Pancreas (tissue), 10 donors: ENCODE data around the gene RBBP6. TPM values are rescaled to one million over a fixed set of nuclear protein-coding genes. Genes with fewer than 3 reads are reported as not detected.
"Not testable (repeated sequence)": the region's sequence is repeated elsewhere in the genome, so short reads cannot be mapped to it uniquely, and the experiment has no call there.

Experiments used
- ATAC-seq, 4 donors: fragments of 200-7000 bp; cut with Tn5 transposase; one replicate each; pipeline versions ENCODE4 v1.8.0 to v1.9.1; 2020; ENCODE audit warnings: mild to moderate bottlenecking in 4 of 4, moderate library complexity in 4 of 4
- DNase-seq, 6 donors: peaks; one replicate each; pipeline ENCODE4 v3.0.0-alpha.2; 2020
- FAIRE-seq: peaks from 2 replicates; lab custom pipeline; 2012; peaks lifted over from hg19 to GRCh38; lab: Jason Lieb, UNC
- H3K27ac ChIP-seq, 4 donors: fragments of 200-600 bp; sonication (generic); 1 replicate in 3 of 4; 2 replicates in 1 of 4; pipeline versions ENCODE4 v1.5.0 to v1.8.0; 2020
- H3K27me3 ChIP-seq, 4 donors: fragments of 200-600 bp; one replicate each; pipeline ENCODE4 v1.8.0; 2021
- H3K36me3 ChIP-seq, 3 donors: fragments of 200-600 bp; sonication (generic) in 1 of 3; one replicate each; pipeline versions ENCODE4 v1.5.0 to v1.8.0; 2020 to 2021
- H3K4me1 ChIP-seq, 3 donors: fragments of 200-600 bp; one replicate each; pipeline ENCODE4 v1.8.0; 2021
- H3K4me3 ChIP-seq, 4 donors: fragments of 200-600 bp; sonication (generic) in 2 of 4; one replicate each; pipeline versions ENCODE4 v1.5.0 to v1.8.0; 2020 to 2021
- H3K9me3 ChIP-seq, 4 donors: fragments of 200-600 bp; one replicate each; pipeline ENCODE4 v1.8.0; 2021
- CTCF ChIP-seq, 4 donors: fragments of 200-600 bp; sonication (generic) in 3 of 4; IDR thresholded peaks; one replicate each; pipeline versions ENCODE4 v1.5.0 to v1.8.0; 2021; ENCODE audit warnings: antibody characterized with exemption in 4 of 4
- WGBS, 2 donors: extraction: QIAGEN DNeasy Blood & Tissue Kit; methylation state at CpG; one replicate each; pipeline ENCODE4 v1.1.7; 2013; 5-methylcytosine and 5-hydroxymethylcytosine counted together
- intact Hi-C, 3 donors: fragments of 100-400 bp; cut with DNase I; formaldehyde crosslinking; loops; one replicate each; pipeline versions ENCODE4 v1.11.1 to v1.14.2; 2022
- polyA plus RNA-seq, 2 donors: library from polyadenylated mRNA; stranded (reverse); fragments of 200-250 nt; gene quantifications; one replicate each; pipeline ENCODE4 v1.2.3, GENCODE V29; 2013
- total RNA-seq, 6 donors: library from RNA; stranded (reverse); fragmentation: NEBNext Ultra II Directional in 4 of 6; extraction: Animal tissue kit (Norgen Biotek cat#: 25700) in 4 of 6; gene quantifications; one replicate each; pipeline versions ENCODE4 v1.2.1 to v1.2.4, GENCODE V29; 2021 to 2023
- donor health status: healthy with polysubstance abuse.
- donor health status: DM: no; HTN: no; CAD: no; lungs with moderate emphysema.
- donor health status: DM: no; HTN: no; CAD: no.
- donor health status: control.
- donor health status: control.
- donor health status: Bipolar disorder and iron deficiency.
- donor health status: DM: yes; HTN: yes; CAD: no.
- donor health status: DM: no; HTN: no; CAD: no.
- donor health status: DM: no; HTN: no; CAD: no.
- donor health status: DM: yes; HTN: yes; CAD: no.

The RBBP6 gene
- total and polyA plus RNA-seq, 8 donors, result 13.8 to 31.3 (median 19.8) TPM

- Histone ChIP-seq H3K36me3 (no peaks in the 10 kb centered on the region), H3K4me1 (no peaks in the 10 kb centered on the region), H3K9me3 (no peaks in the 10 kb centered on the region), H3K4me3 (peak overlapping the region in 1 of 4 donors; percentile 27), H3K27ac (no peak overlapping the region), H3K27me3 (no peaks in the 10 kb centered on the region)
- DNase-seq, result peak in 3 of 6 donors; percentile 16 to 63 (median 45)
- FAIRE-seq, result no peak
- WGBS, 2 donors, result 6 to 10% methylated on average over 13 of the region's 13 CpGs
- ATAC-seq, result peak in 3 of 4 donors; percentile 77 to 84 (median 78)
- TF ChIP-seq CTCF (IDR thresholded peaks at IDR 0.05), result no peak
- intact Hi-C loops, result no loop called here
Measured at GRCh38 chr16:24610416-24610755, 71.0 kb downstream of the RBBP6 start.

GRCh38 chr16:24611310-24611709 lies 71.9 kb downstream of the RBBP6 start:
- no peak for TF ChIP-seq CTCF (IDR thresholded peaks at IDR 0.05)
- intact Hi-C loops, result no loop called here
- ATAC-seq (no peak), DNase-seq (no peak), FAIRE-seq (no peak)
- Histone ChIP-seq H3K4me3 (no peak overlapping the region), H3K27me3 (no peaks in the 10 kb centered on the region), H3K4me1 (no peaks in the 10 kb centered on the region), H3K9me3 (no peaks in the 10 kb centered on the region), H3K27ac (no peak overlapping the region), H3K36me3 (no peaks in the 10 kb centered on the region)
- WGBS, 2 donors, result 70 to 78% methylated on average over 11 of the region's 11 CpGs

GRCh38 chr16:24612656-24613055 lies 73.3 kb downstream of the RBBP6 start:
- ATAC-seq (no peak), FAIRE-seq (no peak), DNase-seq (no peak)
- Histone ChIP-seq H3K4me3 (no peak overlapping the region), H3K27ac (no peak overlapping the region), H3K36me3 (no peaks in the 10 kb centered on the region), H3K27me3 (no peaks in the 10 kb centered on the region), H3K9me3 (no peaks in the 10 kb centered on the region), H3K4me1 (no peaks in the 10 kb centered on the region)
- TF ChIP-seq CTCF (IDR thresholded peaks at IDR 0.05), result no peak
- intact Hi-C loops, result no loop called here
- WGBS, 2 donors, result 75% methylated on average over 4 of the region's 4 CpGs

- DNase-seq, H3K4me3 ChIP-seq, H3K4me1 ChIP-seq, ATAC-seq, H3K27ac ChIP-seq, H3K27me3 ChIP-seq, H3K36me3 ChIP-seq, FAIRE-seq, H3K9me3 ChIP-seq, intact Hi-C loops: not testable (repeated sequence)
- 95 to 96% methylated on average over 5 of the region's 5 CpGs for WGBS, 2 donors
Measured at GRCh38 chr16:24613267-24613666, 73.9 kb downstream of the RBBP6 start.

- H3K27me3 ChIP-seq, result no peaks in the 10 kb centered on the region
- H3K27ac ChIP-seq, result no peak overlapping the region
- DNase-seq (no peak), FAIRE-seq (no peak), ATAC-seq (no peak)
- no peaks in the 10 kb centered on the region for H3K9me3 ChIP-seq
- TF ChIP-seq CTCF (IDR thresholded peaks at IDR 0.05), result no peak
- no peaks in the 10 kb centered on the region for H3K4me1 ChIP-seq
- H3K36me3 ChIP-seq, result no peaks in the 10 kb centered on the region
- 81 to 88% methylated on average over 2 of the region's 2 CpGs for WGBS, 2 donors
- intact Hi-C loops, result no loop called here
- no peak overlapping the region for H3K4me3 ChIP-seq
Measured at GRCh38 chr16:24617502-24617901, 78.1 kb downstream of the RBBP6 start.

Other genes with a start within 250 kb of the RBBP6 start
- gene TNRC6A, start 190.1 kb downstream of the RBBP6 start, total RNA-seq, result 10 to 100 TPM; 15.6 to 33.9 (median 21.9) TPM
- gene TNRC6A, start 190.1 kb downstream of the RBBP6 start, polyA plus RNA-seq, result 10 to 100 TPM; 22.5 to 27.7 TPM